ENCODE measurements around the gene IRAK2.

DNA sequence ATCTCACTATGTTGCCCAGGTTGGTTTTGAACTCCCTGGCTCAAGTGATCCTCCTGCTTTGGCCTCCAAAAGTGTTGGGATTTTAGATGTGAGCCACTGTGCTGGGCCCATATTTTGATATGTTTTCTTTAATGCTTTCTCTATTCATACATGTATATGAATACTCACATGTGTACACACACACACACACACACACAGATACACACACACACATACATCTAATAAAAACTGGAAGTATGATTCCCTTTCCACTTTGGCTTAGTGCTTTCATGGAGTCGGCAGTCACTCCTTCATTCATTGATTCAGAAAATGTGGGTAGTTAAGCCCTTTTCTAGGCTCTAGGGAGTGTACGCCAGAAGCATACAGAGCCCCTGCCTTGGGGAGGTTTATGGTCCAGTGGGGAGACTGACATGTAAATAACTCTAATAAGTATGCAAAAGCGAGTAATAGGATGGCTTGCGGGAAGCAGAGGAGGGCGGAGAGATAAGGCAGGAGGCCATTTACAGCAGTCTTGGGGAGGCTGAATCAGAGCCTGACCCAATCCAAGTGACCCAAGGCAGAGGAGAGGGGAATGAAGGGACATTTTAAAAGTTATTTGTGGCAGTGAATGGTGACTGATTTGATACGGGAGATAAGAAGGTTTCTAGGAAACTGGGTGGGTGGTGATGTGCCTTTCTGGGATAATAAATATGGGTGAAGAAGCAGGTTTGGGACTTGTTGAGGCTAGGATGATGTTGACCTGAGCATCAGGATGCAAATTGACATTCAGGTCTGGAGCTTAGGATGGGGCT is 51.1 kb downstream of the IRAK2 start:
- TF ChIP-seq, protein P1, sequence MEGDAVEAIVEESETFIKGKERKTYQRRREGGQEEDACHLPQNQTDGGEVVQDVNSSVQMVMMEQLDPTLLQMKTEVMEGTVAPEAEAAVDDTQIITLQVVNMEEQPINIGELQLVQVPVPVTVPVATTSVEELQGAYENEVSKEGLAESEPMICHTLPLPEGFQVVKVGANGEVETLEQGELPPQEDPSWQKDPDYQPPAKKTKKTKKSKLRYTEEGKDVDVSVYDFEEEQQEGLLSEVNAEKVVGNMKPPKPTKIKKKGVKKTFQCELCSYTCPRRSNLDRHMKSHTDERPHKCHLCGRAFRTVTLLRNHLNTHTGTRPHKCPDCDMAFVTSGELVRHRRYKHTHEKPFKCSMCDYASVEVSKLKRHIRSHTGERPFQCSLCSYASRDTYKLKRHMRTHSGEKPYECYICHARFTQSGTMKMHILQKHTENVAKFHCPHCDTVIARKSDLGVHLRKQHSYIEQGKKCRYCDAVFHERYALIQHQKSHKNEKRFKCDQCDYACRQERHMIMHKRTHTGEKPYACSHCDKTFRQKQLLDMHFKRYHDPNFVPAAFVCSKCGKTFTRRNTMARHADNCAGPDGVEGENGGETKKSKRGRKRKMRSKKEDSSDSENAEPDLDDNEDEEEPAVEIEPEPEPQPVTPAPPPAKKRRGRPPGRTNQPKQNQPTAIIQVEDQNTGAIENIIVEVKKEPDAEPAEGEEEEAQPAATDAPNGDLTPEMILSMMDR (IDR thresholded peaks at IDR 0.05), result no peak
- TF ChIP-seq POLR2AphosphoS5 (IDR thresholded peaks at IDR 0.05; ENCODE audit: low read depth, low read length), result no peak

Measured in Panc1 (cell line).